Measurements from ENCODE around the gene ZSCAN16.
"Not testable (repeated sequence)": the region's sequence is repeated elsewhere in the genome, so short reads cannot be mapped to it uniquely, and the experiment has no call there.

DNA sequence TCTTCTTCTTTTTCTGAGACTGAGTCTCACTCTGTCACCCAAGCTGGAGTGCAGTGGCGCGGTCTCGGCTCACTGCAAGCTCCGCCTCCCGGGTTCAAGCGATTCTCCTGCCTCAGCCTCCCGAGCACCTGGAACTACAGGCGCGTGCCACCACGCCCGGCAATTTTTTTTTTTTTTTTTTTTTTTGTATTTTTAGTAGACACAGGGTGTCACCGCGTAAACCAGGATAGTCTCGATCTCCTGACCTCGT lies 44.1 kb upstream of the ZSCAN16 start, which contains the start of gene ZNF165:
- TF ChIP-seq, protein P1, sequence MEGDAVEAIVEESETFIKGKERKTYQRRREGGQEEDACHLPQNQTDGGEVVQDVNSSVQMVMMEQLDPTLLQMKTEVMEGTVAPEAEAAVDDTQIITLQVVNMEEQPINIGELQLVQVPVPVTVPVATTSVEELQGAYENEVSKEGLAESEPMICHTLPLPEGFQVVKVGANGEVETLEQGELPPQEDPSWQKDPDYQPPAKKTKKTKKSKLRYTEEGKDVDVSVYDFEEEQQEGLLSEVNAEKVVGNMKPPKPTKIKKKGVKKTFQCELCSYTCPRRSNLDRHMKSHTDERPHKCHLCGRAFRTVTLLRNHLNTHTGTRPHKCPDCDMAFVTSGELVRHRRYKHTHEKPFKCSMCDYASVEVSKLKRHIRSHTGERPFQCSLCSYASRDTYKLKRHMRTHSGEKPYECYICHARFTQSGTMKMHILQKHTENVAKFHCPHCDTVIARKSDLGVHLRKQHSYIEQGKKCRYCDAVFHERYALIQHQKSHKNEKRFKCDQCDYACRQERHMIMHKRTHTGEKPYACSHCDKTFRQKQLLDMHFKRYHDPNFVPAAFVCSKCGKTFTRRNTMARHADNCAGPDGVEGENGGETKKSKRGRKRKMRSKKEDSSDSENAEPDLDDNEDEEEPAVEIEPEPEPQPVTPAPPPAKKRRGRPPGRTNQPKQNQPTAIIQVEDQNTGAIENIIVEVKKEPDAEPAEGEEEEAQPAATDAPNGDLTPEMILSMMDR (IDR thresholded peaks at IDR 0.05 in 2 of 3, conservative IDR thresholded peaks at IDR 0.05 in 1 of 3; ENCODE audit: control insufficient read depth in 2 of 3, extremely low read depth in 1 of 3, insufficient read depth in 1 of 3, low read depth in 3 of 3, low read length in 3 of 3) = not testable (repeated sequence)
- TF ChIP-seq POLR2A (IDR thresholded peaks at IDR 0.05; ENCODE audit: low read depth, low read length); SIN3A (IDR thresholded peaks at IDR 0.05; ENCODE audit: low read depth, low read length); TCF7 (IDR thresholded peaks at IDR 0.05; ENCODE audit: borderline replicate concordance); RFX5 (IDR thresholded peaks at IDR 0.05; ENCODE audit: low read depth, low read length): not testable (repeated sequence)

Data from GM12878 (cell line).